ENCODE measurements around the gene AAK1. TPM values are rescaled to one million over a fixed set of nuclear protein-coding genes. Genes with fewer than 3 reads are reported as not detected.
A peak's percentile ranks its signal among the peaks of the same experiment; 100 is the strongest.

The AAK1 gene
- total and polyA plus RNA-seq, 2 experiments from 2014 or later: 39.0 to 52.4 TPM

DNA sequence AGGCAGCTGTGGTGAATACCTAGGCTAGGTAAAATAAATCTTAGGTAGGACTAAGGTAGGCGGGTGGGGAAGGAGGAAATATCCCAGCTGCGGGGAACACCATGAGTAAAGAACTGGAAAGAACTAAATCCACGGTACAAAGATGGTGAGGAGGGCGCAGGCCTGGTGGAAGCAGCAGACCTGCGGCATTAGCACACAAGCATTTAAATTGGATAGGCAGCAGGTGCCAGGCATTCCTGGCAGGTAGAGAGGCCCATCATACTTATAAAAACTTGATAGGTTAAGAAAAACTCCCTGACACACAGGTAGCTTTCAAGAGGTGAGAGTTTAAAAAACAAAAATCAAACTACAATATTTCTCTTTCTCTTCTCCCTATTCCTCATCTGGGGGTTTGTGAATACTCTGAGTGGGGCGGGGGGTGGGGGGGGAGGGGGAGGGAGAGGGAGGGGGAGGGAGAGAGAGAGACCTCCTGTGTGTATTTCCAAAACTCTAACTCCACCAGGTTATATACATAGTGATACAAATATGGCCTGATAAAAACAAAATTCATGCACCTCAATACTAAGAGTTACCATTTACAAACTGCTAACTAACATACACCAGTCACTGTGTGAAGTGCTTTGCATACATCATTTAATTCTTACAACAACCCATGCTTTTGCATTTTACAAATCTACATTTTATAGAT lies 13.5 kb downstream of the AAK1 start:
- Histone ChIP-seq H3K4me3 (no peak overlapping the region), H3K36me3 (ENCODE audit: insufficient read depth) (no peaks in the 10 kb centered on the region), H3K9me2 (ENCODE audit: insufficient read depth) (no peaks in the 10 kb centered on the region), H3K4me1 (ENCODE audit: insufficient read depth) (peaks cover 11% of the 10 kb centered on the region), H3K79me2 (replicated peaks; ENCODE audit: insufficient read depth) (peaks cover 73% of the 10 kb centered on the region), H3K27ac (ENCODE audit: low read depth) (no peak overlapping the region), H3K27me3 (ENCODE audit: insufficient read depth) (no peaks in the 10 kb centered on the region), H3F3A (replicated peaks; ENCODE audit: low read depth) (no peaks in the 10 kb centered on the region), H3K4me2 (no peak overlapping the region), H2AFZ (no peak overlapping the region), H4K20me1 (replicated peaks; ENCODE audit: insufficient read depth) (peaks cover 3% of the 10 kb centered on the region; the same call in 1 of the 2 replicates)
- Mint-ChIP-seq H3K36me3 (ENCODE audit: low read depth) (no peaks in the 10 kb centered on the region), H3K4me3 (no peak overlapping the region), H3K27ac (peak overlapping the region; percentile 11; the same call in 1 of the 2 replicates), H3K27me3 (ENCODE audit: insufficient read depth, low read depth, poor library complexity) (no peaks in the 10 kb centered on the region), H3K4me1 (peaks cover 13% of the 10 kb centered on the region), H3K9me3 (no peaks in the 10 kb centered on the region)
- TF ChIP-seq EZH2phosphoT487 (IDR thresholded peaks at IDR 0.05; ENCODE audit: unreplicated experiment) (no peak), REST (IDR thresholded peaks at IDR 0.05; ENCODE audit: unreplicated experiment) (no peak), ZNF114 (CRISPR knock-in tag; IDR thresholded peaks at IDR 0.05) (no peak)
- peak; percentile 20 for DNase-seq (ENCODE audit: low spot score)
- ATAC-seq: no peak; the same call in 2 of the 3 replicates

- H3K27ac ChIP-seq (ENCODE audit: low read depth): no peak overlapping the region
- Mint-ChIP-seq H3K27ac (no peak overlapping the region), H3K27me3 (ENCODE audit: insufficient read depth, low read depth, poor library complexity) (no peaks in the 10 kb centered on the region), H3K36me3 (ENCODE audit: low read depth) (no peaks in the 10 kb centered on the region), H3K4me3 (no peak overlapping the region), H3K4me1 (peaks cover 13% of the 10 kb centered on the region), H3K9me3 (no peaks in the 10 kb centered on the region)
- H4K20me1 ChIP-seq (replicated peaks; ENCODE audit: insufficient read depth): peaks cover 7% of the 10 kb centered on the region; the same call in 1 of the 2 replicates
- H3K36me3 ChIP-seq (ENCODE audit: insufficient read depth): no peaks in the 10 kb centered on the region
- H3K9me2 ChIP-seq (ENCODE audit: insufficient read depth): no peaks in the 10 kb centered on the region
- H3K4me3 ChIP-seq: no peak overlapping the region
- no peak overlapping the region for H2AFZ ChIP-seq
- peaks cover 80% of the 10 kb centered on the region for H3K79me2 ChIP-seq (replicated peaks; ENCODE audit: insufficient read depth)
- no peaks in the 10 kb centered on the region for H3F3A ChIP-seq (replicated peaks; ENCODE audit: low read depth)
- no peak for DNase-seq (ENCODE audit: low spot score)
- H3K27me3 ChIP-seq (ENCODE audit: insufficient read depth): no peaks in the 10 kb centered on the region
- H3K4me2 ChIP-seq: no peak overlapping the region
- no peak for ATAC-seq
- H3K4me1 ChIP-seq (ENCODE audit: insufficient read depth): peaks cover 11% of the 10 kb centered on the region
- TF ChIP-seq NANOG (IDR thresholded peaks at IDR 0.05; ENCODE audit: borderline replicate concordance): no peak
- no peak for TF ChIP-seq REST (IDR thresholded peaks at IDR 0.05; ENCODE audit: unreplicated experiment)
- TF ChIP-seq, protein P1, sequence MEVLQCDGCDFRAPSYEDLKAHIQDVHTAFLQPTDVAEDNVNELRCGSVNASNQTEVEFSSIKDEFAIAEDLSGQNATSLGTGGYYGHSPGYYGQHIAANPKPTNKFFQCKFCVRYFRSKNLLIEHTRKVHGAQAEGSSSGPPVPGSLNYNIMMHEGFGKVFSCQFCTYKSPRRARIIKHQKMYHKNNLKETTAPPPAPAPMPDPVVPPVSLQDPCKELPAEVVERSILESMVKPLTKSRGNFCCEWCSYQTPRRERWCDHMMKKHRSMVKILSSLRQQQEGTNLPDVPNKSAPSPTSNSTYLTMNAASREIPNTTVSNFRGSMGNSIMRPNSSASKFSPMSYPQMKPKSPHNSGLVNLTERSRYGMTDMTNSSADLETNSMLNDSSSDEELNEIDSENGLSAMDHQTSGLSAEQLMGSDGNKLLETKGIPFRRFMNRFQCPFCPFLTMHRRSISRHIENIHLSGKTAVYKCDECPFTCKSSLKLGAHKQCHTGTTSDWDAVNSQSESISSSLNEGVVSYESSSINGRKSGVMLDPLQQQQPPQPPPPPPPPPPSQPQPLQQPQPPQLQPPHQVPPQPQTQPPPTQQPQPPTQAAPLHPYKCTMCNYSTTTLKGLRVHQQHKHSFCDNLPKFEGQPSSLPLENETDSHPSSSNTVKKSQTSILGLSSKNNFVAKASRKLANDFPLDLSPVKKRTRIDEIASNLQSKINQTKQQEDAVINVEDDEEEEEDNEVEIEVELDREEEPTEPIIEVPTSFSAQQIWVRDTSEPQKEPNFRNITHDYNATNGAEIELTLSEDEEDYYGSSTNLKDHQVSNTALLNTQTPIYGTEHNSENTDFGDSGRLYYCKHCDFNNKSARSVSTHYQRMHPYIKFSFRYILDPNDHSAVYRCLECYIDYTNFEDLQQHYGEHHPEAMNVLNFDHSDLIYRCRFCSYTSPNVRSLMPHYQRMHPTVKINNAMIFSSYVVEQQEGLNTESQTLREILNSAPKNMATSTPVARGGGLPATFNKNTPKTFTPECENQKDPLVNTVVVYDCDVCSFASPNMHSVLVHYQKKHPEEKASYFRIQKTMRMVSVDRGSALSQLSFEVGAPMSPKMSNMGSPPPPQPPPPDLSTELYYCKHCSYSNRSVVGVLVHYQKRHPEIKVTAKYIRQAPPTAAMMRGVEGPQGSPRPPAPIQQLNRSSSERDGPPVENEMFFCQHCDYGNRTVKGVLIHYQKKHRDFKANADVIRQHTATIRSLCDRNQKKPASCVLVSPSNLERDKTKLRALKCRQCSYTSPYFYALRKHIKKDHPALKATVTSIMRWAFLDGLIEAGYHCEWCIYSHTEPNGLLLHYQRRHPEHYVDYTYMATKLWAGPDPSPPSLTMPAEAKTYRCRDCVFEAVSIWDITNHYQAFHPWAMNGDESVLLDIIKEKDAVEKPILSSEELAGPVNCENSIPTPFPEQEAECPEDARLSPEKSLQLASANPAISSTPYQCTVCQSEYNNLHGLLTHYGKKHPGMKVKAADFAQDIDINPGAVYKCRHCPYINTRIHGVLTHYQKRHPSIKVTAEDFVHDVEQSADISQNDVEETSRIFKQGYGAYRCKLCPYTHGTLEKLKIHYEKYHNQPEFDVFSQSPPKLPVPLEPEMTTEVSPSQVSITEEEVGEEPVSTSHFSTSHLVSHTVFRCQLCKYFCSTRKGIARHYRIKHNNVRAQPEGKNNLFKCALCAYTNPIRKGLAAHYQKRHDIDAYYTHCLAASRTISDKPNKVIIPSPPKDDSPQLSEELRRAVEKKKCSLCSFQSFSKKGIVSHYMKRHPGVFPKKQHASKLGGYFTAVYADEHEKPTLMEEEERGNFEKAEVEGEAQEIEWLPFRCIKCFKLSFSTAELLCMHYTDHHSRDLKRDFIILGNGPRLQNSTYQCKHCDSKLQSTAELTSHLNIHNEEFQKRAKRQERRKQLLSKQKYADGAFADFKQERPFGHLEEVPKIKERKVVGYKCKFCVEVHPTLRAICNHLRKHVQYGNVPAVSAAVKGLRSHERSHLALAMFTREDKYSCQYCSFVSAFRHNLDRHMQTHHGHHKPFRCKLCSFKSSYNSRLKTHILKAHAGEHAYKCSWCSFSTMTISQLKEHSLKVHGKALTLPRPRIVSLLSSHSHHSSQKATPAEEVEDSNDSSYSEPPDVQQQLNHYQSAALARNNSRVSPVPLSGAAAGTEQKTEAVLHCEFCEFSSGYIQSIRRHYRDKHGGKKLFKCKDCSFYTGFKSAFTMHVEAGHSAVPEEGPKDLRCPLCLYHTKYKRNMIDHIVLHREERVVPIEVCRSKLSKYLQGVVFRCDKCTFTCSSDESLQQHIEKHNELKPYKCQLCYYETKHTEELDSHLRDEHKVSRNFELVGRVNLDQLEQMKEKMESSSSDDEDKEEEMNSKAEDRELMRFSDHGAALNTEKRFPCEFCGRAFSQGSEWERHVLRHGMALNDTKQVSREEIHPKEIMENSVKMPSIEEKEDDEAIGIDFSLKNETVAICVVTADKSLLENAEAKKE (CRISPR knock-in tag; IDR thresholded peaks at IDR 0.05): no peak
These were observed 15.1 kb downstream of the AAK1 start for GRCh38 chr2:69628325-69629021.

All from GM23338 (cell line).